22Rv1 (cell line): Measurements from ENCODE around the gene AK2.

Experiments used
- H3K27ac ChIP-seq: fragments of 450-650 bp; 2 replicates; pipeline ENCODE4 v1.5.1; 2017
- ZFX ChIP-seq: fragments of 450-650 bp; IDR thresholded peaks from 2 replicates; pipeline ENCODE4 v1.6.1; 2017; ENCODE audit warnings: antibody characterized with exemption, borderline replicate concordance
- TF ChIP-seq, protein P1 (sequence below): fragments of 450-650 bp; IDR thresholded peaks from 2 replicates; pipeline ENCODE4 v1.5.1; 2017; ENCODE audit warnings: mild to moderate bottlenecking

Gene AK2

DNA sequence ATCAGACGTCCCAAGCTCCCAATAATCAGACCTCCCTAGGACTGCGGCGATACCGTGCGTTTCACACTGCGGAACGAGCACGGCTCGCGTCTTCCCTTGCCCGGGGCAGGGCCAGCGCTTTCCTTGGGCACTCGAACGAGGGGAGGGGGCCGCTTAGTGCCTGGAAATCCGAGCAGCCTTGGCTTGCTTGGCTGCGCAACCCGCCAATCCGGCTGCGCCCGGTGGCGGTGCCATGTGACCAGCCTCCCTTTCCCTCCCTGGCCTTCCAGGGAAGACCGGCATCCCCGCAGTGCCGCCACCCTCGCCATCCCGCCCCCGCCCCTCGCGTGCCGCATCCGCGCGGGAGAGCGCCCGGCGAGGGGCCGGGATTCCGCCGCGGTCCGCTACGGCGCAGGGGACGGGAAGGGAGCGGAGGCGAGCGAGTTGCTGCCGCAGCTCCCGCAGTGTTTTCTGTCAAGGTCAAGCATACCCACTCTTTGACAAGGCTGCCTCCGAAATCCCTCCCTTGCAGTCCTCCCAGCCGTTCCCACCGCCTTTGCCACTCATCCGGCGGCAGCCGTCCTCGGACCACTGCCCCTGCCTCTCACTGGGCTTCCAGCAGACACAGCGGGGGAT, 63.8 kb downstream of the AK2 start:
- TF ChIP-seq, protein P1, sequence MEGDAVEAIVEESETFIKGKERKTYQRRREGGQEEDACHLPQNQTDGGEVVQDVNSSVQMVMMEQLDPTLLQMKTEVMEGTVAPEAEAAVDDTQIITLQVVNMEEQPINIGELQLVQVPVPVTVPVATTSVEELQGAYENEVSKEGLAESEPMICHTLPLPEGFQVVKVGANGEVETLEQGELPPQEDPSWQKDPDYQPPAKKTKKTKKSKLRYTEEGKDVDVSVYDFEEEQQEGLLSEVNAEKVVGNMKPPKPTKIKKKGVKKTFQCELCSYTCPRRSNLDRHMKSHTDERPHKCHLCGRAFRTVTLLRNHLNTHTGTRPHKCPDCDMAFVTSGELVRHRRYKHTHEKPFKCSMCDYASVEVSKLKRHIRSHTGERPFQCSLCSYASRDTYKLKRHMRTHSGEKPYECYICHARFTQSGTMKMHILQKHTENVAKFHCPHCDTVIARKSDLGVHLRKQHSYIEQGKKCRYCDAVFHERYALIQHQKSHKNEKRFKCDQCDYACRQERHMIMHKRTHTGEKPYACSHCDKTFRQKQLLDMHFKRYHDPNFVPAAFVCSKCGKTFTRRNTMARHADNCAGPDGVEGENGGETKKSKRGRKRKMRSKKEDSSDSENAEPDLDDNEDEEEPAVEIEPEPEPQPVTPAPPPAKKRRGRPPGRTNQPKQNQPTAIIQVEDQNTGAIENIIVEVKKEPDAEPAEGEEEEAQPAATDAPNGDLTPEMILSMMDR = no peak
- TF ChIP-seq ZFX = no peak
- peak overlapping the region; percentile 60 for H3K27ac ChIP-seq

GRCh38 chr1:32971576-32971975, 65.1 kb downstream of the AK2 start:
- H3K27ac ChIP-seq = no peak overlapping the region
- TF ChIP-seq, protein P1 = no peak
- TF ChIP-seq ZFX = no peak

DNA sequence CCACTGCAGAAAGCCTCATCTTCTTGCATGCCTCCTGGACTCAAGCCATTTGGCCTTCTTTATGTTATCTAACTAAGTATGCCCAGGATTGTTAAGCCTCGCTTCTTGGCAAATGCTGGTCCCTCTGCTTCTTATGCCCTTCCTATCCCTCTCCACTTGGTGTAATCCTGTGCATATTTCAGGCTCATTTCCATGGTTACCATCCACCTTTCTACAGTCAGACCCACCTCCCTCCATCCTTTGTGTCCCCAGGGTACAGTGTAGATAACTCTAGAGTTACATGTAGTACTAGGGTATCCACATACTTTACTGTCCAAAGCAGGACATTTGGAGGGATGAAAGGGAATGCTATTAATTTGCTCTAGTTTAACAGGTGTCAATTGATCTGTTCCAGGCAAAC, 65.5 kb downstream of the AK2 start:
- no peak overlapping the region for H3K27ac ChIP-seq
- TF ChIP-seq, protein P1 = no peak
- no peak for TF ChIP-seq ZFX

GRCh38 chr1:32969566-32969965, 67.1 kb downstream of the AK2 start:
- H3K27ac ChIP-seq = no peak overlapping the region
- no peak for TF ChIP-seq ZFX
- TF ChIP-seq, protein P1 = no peak

DNA sequence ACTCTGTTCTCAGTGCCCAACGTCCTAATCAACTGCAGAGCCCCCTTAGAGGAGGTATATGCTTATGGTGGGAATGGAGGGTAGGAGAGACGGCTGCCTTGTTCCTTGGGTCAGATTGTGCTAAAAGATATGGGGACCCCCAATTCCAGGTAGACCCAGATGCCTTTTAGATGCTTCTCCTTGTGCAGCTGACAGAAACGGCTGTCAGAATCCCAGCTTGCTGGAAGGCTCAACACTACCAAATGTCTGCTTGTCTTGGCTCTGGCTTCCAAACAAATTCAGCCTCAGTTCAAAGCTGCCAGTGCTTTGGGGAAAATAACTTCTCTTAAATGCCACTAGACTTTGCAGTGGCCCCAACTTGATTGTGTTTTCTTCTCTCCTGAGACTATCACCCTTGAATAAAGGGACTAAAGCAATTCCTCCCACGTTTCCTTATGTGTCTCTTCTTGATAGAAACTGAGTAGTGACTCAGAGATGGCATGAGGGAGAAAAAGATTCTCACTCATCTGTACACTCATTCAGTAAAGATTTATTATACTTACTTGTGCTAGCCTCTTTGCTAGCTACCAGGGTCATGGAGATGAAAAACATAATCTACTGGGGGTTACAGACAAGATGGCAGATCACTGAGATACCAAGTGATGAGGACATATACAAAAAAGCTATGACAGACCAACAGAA, 68.7 kb downstream of the AK2 start:
- TF ChIP-seq ZFX = no peak
- TF ChIP-seq, protein P1 = no peak
- H3K27ac ChIP-seq = no peak overlapping the region

GRCh38 chr1:32966900-32967299, 69.8 kb downstream of the AK2 start:
- no peak overlapping the region for H3K27ac ChIP-seq
- no peak for TF ChIP-seq ZFX
- TF ChIP-seq, protein P1 = no peak

- TF ChIP-seq ZFX = no peak
- TF ChIP-seq, protein P1 = no peak
- H3K27ac ChIP-seq = peak overlapping the region; percentile 79
Measured at GRCh38 chr1:32965251-32965747, 71.4 kb downstream of the AK2 start.
